Measurements from ENCODE around the gene DOCK3.

GRCh38 chr3:50885070-50885850 is 210.5 kb downstream of the DOCK3 start:
- TF ChIP-seq CTCF (IDR thresholded peaks at IDR 0.05) (no peak), POLR2A (IDR thresholded peaks at IDR 0.05) (no peak), POLR2AphosphoS5 (IDR thresholded peaks at IDR 0.05) (no peak)

Measured in gastroesophageal sphincter (tissue), 3 donors.